Measurements from ENCODE around the gene NPAT.
"Not testable (repeated sequence)": the region's sequence is repeated elsewhere in the genome, so short reads cannot be mapped to it uniquely, and the experiment has no call there.

The NPAT gene

DNA sequence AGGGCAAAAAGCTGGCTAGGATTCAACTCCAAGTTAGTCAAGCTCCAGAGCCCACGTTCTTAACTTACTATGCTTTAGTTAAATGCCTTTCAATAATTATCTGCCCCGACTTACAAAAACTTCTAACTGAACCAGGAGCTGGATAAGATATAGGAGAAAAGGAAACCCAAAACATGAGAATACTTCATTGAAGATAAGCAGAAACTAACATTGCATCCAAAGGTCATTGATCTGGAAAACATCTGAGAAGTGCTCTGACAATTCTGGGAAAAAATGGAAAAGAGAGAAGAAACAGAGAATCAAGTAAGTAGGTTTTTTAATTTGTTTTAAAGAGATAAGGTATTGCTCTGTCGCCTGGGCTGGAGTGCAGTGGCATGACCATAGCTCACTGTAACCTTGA, 73.9 kb downstream of the NPAT start:
- DNase-seq (ENCODE audit: low spot score) = no peak

DNA sequence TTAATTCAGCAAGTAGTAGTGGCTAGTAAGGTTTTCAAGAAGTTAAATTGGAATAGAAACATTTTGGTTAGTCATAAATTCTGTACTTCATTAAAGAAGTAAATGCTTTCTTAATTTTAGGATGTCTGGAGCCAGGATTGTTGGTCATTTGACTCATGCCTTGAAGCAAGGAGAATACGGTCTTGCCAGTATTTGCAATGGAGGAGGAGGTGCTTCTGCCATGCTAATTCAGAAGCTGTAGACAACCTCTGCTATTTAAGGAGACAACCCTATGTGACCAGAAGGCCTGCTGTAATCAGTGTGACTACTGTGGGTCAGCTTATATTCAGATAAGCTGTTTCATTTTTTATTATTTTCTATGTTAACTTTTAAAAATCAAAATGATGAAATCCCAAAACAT, 75.3 kb downstream of the NPAT start:
- DNase-seq (ENCODE audit: low spot score) = no peak

DNA sequence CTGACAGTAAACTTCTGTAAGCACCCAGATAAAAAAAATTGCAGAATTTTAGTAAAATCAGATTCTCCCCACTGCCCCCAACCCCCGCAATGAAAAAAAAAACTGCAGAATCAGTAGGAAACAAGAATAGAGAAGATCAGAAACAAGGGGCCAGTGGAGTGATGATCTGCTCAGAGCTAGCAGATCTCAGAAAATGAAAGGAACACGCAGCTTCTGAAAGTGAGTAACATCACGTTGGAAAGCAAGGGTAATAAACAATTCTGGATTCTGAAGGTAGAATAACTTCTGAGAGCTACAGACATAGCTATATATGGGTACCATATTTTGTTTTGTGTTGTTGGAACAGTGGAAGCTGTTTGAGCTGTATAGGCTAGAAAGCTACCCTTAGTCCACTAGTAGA, 77.8 kb downstream of the NPAT start:
- no peak for DNase-seq (ENCODE audit: low spot score)

DNA sequence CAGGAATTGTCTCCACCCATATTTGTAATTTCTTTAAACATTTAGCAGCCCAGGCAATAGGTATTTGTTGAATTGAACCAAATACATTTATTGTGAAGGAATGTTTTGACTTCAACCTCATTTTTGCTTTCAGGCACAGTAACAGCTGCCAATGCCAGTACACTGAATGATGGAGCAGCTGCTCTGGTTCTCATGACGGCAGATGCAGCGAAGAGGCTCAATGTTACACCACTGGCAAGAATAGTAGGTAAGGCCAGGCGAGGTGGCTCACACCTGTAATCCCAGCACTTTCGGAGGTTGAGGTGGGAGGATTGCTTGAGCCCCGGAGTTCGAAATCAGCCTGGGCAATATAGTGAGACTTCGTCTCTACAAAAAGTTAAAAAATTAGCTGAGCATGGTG, 80.1 kb downstream of the NPAT start:
- DNase-seq (ENCODE audit: low spot score) = no peak

DNA sequence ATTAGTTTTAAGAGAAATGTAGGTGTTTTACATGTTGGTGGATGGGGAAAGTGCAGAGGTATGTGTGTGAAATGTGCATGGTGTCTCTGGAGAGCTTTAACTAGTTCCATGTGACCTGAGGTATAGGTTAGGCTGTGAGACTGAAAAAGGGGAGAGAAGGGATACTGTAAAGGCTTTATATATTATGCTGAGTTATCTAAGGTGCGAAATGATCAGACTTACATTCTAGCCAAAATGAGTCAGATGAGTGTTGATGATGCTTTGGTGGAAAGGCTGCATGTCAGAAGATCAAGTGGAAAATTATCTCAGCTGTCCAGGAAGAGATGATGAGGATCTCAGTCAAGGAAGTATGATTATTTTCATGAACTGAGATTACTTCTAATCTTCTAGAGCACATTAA, 85.2 kb downstream of the NPAT start:
- DNase-seq (ENCODE audit: low spot score) = no peak

DNA sequence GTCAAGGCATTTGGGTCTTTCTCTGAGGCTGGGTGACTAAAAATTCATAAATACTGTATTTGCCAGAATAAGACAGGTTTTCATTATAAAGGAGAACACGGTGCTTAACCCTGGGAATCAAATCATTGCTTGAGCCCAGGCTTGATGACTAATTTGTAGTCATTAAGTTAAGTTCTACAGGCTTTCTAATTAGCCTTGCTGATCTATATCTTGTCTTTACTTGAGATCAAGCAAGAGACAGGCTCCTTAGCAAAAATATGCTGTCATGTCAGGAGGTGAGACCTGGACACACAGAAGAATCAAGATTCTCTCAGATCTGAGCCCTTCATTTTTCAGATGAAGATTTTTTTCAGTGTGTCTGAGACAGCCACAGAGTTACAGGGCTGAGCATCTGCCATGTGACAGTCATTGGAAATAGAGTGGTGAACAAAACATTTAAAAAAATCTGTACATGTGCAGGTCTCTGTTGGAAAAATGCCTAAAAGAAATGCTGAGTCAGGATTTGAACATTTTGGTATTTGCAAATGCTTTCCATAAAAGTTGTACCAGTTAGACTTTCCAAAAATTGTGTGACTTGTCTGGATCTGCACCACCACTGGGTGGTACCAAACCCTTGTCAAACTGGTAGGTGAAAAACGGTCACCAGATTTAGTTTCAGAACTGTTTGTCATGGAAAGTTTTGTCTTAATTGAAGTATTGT, 86.4 kb downstream of the NPAT start:
- DNase-seq (ENCODE audit: low spot score) = peak; percentile 58

DNA sequence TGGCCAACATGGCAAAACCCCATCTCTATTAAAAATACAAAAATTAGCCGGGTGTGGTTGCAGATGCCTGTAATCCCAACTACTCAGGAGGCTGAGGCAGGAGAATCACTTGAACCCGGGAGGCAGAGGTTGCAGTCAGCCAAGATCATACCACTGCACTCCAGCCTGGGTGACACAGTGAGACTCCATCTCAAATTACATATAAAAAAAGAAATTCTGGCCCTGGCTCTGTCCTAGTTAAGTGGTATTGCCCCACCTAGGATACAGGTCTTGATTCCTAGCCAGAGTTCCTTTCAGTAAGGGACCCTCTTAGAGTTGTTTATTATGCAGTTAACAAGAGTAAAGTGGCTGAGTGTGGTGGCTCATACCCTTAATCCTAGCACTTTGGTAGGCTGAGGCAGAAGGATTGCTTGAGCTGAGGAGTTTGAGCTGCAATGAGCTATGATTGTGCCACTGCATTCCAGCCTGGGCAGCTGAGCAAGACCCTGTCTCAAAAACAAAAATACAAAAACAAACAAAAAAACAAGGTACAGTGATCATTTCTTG, 89.4 kb downstream of the NPAT start:
- not testable (repeated sequence) for DNase-seq (ENCODE audit: low spot score)

DNA sequence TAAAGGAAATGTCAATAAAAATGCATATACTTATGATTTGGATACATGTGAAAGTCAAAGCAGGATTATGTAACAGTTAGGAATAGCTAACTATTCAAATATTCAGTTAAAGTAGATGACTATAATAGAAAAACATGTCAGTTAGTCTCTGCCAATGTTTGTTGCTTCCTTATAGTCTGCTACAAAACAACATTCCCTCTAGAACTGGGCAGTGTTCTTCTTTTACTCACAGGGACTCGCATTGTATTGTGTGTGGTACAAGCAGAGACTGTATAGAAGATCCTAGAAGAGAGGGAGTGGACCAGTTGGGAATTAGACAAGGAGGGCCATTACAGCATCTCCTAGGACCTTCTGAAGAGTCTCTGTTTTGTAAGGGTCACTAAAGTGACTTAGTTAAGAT, 90.4 kb downstream of the NPAT start:
- DNase-seq (ENCODE audit: low spot score) = no peak

DNA sequence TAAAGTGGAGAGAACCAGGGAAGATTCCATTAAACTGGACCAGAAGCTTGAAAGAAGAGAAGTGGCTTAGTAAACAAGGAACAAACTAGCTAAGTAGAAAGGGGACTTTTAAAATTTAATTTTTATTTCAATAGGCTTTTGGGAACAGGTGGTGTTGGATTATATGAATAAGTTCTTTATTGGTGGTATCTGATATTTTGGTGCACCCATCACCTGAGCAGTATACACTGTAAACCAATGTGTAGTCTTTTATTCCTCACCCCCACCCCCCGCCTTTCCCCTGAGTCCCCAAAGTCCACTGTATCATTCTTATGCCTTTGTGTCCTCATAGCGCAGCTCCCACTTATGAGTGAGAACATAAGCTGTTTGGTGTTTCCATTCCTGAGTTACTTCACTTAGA, 93.7 kb downstream of the NPAT start:
- DNase-seq (ENCODE audit: low spot score) = no peak

DNA sequence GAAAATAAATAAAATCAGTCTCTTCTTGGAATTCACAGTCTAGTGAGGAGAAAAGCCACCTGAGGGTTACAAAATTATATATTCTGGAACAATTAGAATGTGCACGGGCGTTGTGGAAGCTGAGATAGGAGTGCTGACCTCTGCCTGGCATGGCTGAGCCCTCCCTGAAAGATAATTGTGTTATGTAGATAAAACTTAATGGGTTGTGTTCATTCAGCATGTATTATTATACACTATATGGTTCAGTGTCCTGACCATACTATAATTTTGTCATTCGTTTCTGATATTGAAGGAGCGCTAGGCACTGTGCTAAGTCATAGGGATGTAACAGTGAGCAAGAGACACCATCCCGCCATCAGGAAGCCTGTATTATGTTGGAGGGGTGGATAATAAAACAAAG, 97.3 kb downstream of the NPAT start:
- DNase-seq (ENCODE audit: low spot score) = no peak

DNA sequence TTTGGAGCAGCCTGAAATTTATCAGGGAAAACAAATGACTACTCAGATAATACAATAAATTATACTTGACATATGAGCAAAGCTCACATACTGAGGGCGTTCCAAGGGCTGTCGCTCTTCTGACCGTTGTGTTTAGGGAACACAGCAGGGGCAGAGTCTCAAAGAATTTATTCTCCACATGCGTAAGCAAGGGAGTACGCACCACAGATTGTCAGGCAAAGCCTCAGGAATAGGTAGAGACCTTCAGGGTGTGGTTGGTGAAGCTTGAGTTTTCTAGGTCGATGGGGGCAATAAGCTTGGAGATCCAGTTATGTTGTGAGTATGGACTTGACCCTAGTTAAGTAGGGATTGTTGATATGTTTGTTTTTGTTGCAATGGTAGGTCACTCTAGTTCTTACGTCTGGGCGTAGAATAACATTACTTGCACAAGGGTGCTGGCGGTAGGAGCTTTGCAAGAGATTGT, 100.2 kb downstream of the NPAT start:
- DNase-seq (ENCODE audit: low spot score) = peak; percentile 45

DNA sequence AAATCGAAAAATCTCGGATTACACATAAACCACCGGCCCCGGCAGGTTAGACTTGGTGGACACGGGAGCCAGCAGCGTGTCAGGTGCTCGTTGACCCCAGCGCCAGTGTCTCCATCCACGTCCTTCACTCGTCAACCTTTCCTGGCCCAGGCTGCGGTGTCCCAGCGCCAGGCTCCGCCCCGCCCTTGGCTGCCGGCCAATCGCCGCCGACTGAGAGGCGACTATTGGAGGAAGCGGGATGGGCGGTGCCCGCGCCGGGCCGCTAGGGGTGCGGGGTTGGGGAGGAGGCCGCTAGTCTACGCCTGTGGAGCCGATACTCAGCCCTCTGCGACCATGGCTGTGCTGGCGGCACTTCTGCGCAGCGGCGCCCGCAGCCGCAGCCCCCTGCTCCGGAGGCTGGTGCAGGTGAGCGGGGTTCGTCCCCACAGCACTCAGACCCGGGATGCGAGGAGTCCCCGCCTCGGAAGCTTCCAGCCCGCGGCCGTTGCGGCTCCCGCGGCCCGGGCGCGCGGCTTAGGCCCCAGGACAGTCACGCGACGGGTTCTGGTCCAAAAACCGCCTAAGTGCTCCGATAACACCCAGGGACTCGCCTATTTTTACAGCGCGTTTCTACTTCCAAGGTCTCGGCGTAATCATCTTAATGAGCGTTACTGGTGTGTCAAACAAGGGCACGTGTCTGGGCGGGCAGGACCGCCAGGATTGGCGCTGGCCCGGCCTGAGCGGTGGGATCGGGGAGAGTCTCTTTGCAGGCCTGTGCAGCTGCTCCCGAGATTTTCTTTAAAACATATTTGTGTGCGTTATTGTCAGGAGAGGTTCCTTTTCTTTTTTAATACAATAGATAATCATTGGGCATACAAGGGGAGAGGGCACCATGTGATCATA, 100.9 kb downstream of the NPAT start, which contains the start of gene ACAT1:
Gene ACAT1, plus strand, starts transcription at position 294 of the 882 bp plus-strand sequence. Its CDS starts 40 bp downstream, at position 334.
- DNase-seq (ENCODE audit: low spot score) = peak; percentile 97

DNA sequence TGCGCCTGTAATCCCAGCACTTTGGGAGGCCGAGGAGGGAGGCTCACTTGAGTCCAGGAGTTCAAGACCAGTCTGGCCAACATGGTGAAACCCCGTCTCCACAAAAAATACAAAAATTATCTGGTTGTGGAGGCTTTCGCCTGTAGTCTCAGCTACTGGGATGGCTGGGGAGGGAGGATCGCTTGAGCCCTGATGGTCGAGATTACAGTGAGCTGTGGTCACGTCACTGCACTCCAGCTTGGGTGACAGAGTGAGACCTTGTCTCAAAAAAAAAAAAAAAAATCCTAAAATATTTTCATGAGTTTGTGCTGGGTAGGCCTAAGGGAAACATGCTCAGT, 101.5 kb downstream of the NPAT start:
- DNase-seq (ENCODE audit: low spot score) = not testable (repeated sequence)

DNA sequence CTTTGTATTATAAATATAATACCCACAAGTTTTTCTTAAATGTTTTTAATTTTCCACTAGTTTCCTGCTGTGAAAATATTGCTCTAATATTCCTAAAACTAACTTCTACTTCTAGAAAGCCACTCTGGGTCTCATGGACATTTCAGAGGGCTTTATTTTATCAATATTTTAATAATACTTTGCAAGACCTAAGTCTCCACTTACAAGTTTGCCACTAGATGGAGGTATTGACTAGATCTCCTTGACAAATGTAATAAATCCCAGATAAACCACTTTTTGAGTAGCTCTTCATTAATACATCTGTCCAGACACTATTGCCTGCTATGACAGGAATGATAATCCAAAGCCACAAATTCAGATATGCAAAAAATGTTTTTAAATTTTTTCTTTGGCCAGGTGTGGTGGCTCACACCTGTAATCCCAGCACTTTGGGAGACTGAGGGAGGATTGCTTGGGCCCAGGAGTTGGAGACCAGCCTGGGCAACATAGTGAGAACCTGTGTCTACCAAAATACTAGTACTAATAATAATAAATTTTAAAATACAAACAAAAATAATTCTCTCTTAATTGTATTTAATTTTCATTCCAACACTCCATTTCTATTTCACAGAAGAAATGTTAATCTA, 104.6 kb downstream of the NPAT start:
- DNase-seq (ENCODE audit: low spot score) = peak; percentile 74

DNA sequence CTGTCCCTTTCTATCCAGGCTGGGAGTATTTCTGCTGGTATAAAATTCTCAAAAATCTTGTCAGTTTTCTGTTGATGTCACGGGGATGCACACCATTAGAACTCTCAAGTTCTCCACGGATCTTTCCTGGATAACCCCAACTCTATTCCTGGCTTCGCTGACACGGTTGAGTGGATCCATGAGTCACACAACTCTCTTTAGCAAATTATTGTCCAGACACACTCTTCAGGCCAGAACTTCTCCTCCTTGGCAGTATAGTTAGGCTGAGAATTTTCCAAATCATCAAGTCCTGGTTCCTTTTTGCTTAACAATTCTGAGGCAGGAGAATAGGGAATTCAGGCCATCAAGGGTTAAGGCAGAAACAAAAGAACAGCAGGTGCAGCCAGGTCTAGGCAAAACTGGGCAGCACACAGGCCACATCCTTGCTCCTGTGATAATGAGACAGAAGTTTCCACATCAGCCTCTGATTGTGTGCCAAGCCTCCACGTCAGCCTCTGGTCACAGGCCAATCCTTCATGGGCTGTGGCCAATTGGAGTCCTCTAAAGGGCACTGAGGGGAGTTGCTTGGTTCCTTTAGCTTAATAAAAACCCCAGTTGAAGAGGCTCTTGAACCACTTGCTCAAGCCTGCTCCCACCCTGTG, 106.8 kb downstream of the NPAT start:
- peak; percentile 81 for DNase-seq (ENCODE audit: low spot score)

DNA sequence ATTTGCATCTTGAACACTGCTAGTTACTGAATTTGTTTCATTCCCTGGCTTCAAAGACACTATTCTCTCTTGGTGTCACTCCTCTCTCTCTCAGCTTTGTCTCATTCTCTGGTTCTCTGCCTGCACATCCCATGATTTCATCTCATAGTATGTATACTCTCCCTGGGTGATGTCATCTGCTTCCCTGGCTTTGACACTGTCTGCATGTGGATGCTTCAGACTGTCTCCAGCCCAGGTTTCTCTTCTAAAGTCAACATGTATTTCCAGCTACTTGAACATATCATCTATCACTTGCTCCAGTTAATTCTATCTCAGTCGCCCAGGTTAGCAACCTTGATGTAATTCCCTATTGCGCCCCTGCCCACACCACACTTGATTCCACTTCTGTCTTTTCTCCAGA, 110.4 kb downstream of the NPAT start:
- DNase-seq (ENCODE audit: low spot score) = no peak

DNA sequence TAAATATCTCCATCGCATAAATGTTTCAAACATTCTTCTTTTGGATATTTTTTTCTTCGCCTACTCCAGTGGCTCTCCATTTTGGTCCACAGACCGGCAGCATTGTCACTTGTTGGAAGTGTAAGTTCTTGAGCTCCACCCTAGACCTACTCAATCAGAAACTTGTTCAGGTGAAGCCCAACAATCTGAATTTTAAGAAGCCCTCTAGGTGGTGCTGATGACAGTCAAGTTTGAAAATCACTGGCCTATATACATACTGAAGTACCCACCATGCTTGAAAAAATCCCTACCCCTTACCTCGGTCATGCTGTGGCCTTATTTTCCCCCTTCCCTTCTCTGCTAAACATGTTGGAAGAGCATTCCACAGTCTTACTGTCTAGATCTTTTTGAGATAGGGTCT, 111.3 kb downstream of the NPAT start:
- no peak for DNase-seq (ENCODE audit: low spot score)

Measured in hematopoietic multipotent progenitor cell treated with erythropoietin and hydrocortisone succinate and interleukin-3 and kit ligand, for 17 days (in vitro differentiated cells).